HepG2 (cell line): ENCODE measurements around the gene AGFG1. TPM values are rescaled to one million over a fixed set of nuclear protein-coding genes. Genes with fewer than 3 reads are reported as not detected.
"Not testable (repeated sequence)": the region's sequence is repeated elsewhere in the genome, so short reads cannot be mapped to it uniquely, and the experiment has no call there.

Source experiments
- ATAC-seq: fragments of 200-7000 bp; cut with Tn5 transposase; 3 replicates; pipeline ENCODE4 v1.9.1; 2020; ENCODE audit warnings: mild to moderate bottlenecking, moderate library complexity
- BruUV-seq: library from RNA; stranded (reverse); fragments of 400-500 nt; replicated peaks from 2 replicates; lab custom pipeline; 2021; lab: Mats Ljungman, UMichigan
- CTCF ChIA-PET: fragments of 300-600 bp; formaldehyde crosslinking; extraction: SDS; loops from one replicate; lab custom pipeline; 2021; ENCODE audit warnings: low total read pairs, inconsistent platforms, low intra/inter-chr PET ratio; lab: Yijun Ruan, JAX
- POLR2A ChIA-PET: fragments of 350-600 bp; sonication (Branson Sonifier 250); formaldehyde crosslinking; loops from one replicate; lab custom pipeline; 2020; ENCODE audit warnings: antibody characterized with exemption, inconsistent platforms; lab: Yijun Ruan, JAX
- DNase-seq: peaks from one replicate; pipeline ENCODE4 v3.0.0-alpha.2; 2015; ENCODE audit warnings: low spot score
- FAIRE-seq: peaks from 3 replicates; lab custom pipeline; 2011; peaks lifted over from hg19 to GRCh38; lab: Jason Lieb, UNC
- H2AFZ ChIP-seq: one replicate; pipeline ENCODE4 v1.6.1; 2011; ENCODE audit warnings: low read length, inconsistent platforms
- H3K27ac ChIP-seq: fragments of 300-600 bp; 3 replicates; pipeline ENCODE4 v1.8.0; 2011; ENCODE audit warnings: mixed run types, mild to moderate bottlenecking, mixed read lengths, low read length, inconsistent platforms; ENCODE audit not compliant: insufficient read depth; ENCODE audit errors: extremely low read length
- H3K27me3 ChIP-seq, 2 experiments: fragments of 200-600 bp in 1 of 2; 2 replicates in 1 of 2; 3 replicates in 1 of 2; pipeline versions ENCODE4 v1.6.0 to v1.8.0; 2011; ENCODE audit warnings: low read length in 2 of 2, mild to moderate bottlenecking in 2 of 2, moderate library complexity in 2 of 2, inconsistent platforms in 1 of 2; ENCODE audit not compliant: insufficient read depth in 2 of 2, control insufficient read depth in 1 of 2
- H3K36me3 ChIP-seq, 2 experiments: fragments of 200-600 bp in 1 of 2; replicated peaks in 1 of 2; 2 replicates in 1 of 2; 3 replicates in 1 of 2; pipeline versions ENCODE4 v1.5.1 to v1.8.0; 2011; ENCODE audit warnings: low read length in 2 of 2, inconsistent platforms in 1 of 2; ENCODE audit not compliant: insufficient read depth in 2 of 2, control insufficient read depth in 1 of 2
- H3K4me1 ChIP-seq: 2 replicates; pipeline ENCODE4 v1.5.1; 2012; ENCODE audit warnings: low read length, inconsistent platforms; ENCODE audit not compliant: insufficient read depth
- H3K4me2 ChIP-seq: 2 replicates; pipeline ENCODE4 v1.6.0; 2011; ENCODE audit warnings: low read depth, low read length, inconsistent platforms
- H3K4me3 ChIP-seq, 3 experiments: fragments of 200-600 bp in 1 of 3; sonication (generic), shearing (Covaris generic) in 1 of 3; replicated peaks in 1 of 3; 2 replicates each; pipeline ENCODE4 v1.5.1; 2011 to 2016; ENCODE audit warnings: low read length in 3 of 3, inconsistent platforms in 2 of 3, low read depth in 2 of 3, mild to moderate bottlenecking in 2 of 3, control low read depth in 1 of 3, mixed read lengths in 1 of 3; ENCODE audit not compliant: insufficient read depth in 1 of 3
- H3K79me2 ChIP-seq: one replicate; pipeline ENCODE4 v1.6.1; 2011; ENCODE audit warnings: low read length, inconsistent platforms; ENCODE audit not compliant: insufficient read depth
- H3K9ac ChIP-seq: 2 replicates; pipeline ENCODE4 v1.6.0; 2011; ENCODE audit warnings: mild to moderate bottlenecking, low read depth, low read length, inconsistent platforms; ENCODE audit not compliant: insufficient read depth
- H3K9me3 ChIP-seq: 2 replicates; pipeline ENCODE4 v1.5.1; 2012; ENCODE audit warnings: mild to moderate bottlenecking, low read length
- H4K20me1 ChIP-seq: 2 replicates; pipeline ENCODE4 v1.6.0; 2011; ENCODE audit warnings: inconsistent platforms, mild to moderate bottlenecking, low read length, moderate library complexity; ENCODE audit not compliant: insufficient read depth
- CTCF ChIP-seq: sonication (generic); formaldehyde crosslinking; IDR thresholded peaks from 2 replicates; pipeline ENCODE4 v1.5.0; 2020; ENCODE audit warnings: mild to moderate bottlenecking, missing genetic modification reagents, moderate library complexity
- FOSL2 ChIP-seq: sonication (generic); formaldehyde crosslinking; IDR thresholded peaks from 2 replicates; pipeline ENCODE4 v1.4.0; 2020; ENCODE audit warnings: missing genetic modification reagents
- KDM4B ChIP-seq: sonication (generic); formaldehyde crosslinking; IDR thresholded peaks from 2 replicates; pipeline ENCODE4 v1.4.0; 2020; ENCODE audit warnings: missing genetic modification reagents
- WGBS: methylation state at CpG from one replicate; pipeline ENCODE4 v1.1.6; 2017; ENCODE audit warnings: low lambda C conversion rate; 5-methylcytosine and 5-hydroxymethylcytosine counted together
- in situ Hi-C: cut with HindIII; loops from 2 replicates; pipeline ENCODE4 v1.10.0; 2017; ENCODE audit warnings: low pct_unique_long_range_greater_than_20kb; ENCODE audit not compliant: extremely low pct_ligation_motif_present
- intact Hi-C: fragments of 100-400 bp; cut with micrococcal nuclease; formaldehyde crosslinking; loops from one replicate; pipeline ENCODE4 v1.10.0; 2022; ENCODE audit not compliant: unreplicated experiment
- polyA plus RNA-seq, 8 experiments: library from polyadenylated mRNA; depleted of rRNA in 3 of 8; stranded (reverse) in 7 of 8; unstranded in 1 of 8; fragments of >200 nt; fragmentation: Illumina TruSeq in 4 of 8; extraction: Trizol in 4 of 8; gene quantifications; 2 replicates each; pipeline versions ENCODE4 v1.2.1 to v1.2.3, GENCODE V29; 2011 to 2016; ENCODE audit warnings: low read depth in 4 of 8, missing spikeins in 1 of 8, mixed read lengths in 1 of 8; ENCODE audit not compliant: insufficient read depth in 1 of 8
- total RNA-seq, 5 experiments: library from RNA; depleted of rRNA; stranded (reverse); fragments of >200 nt; fragmentation: Illumina TruSeq; extraction: Trizol; gene quantifications; 2 replicates each; pipeline ENCODE4 v1.2.3, GENCODE V29; 2016; ENCODE audit warnings: low read depth in 1 of 5

AGFG1 gene
- total and polyA plus RNA-seq, 2 of the 13 experiments (the other 11 are each of a cell fraction or from before 2014, with no cell fraction given), result 145 to 168 TPM

GRCh38 chr2:227597998-227598397 is 126.0 kb downstream of the AGFG1 start:
- ATAC-seq, result no peak
- ChIA-PET CTCF (no interaction called here), POLR2A (no interaction called here)
- WGBS, result 8% methylated on average over 4 of the region's 4 CpGs
- intact Hi-C loops, result no loop called here
- H3K27ac ChIP-seq, result no peak overlapping the region
- TF ChIP-seq FOSL2 (CRISPR knock-in tag), result peak; percentile 72
- TF ChIP-seq KDM4B, result no peak
- TF ChIP-seq, all 625 proteins: peak for 1
- Histone ChIP-seq H3K9me3 (no peaks in the 10 kb centered on the region), H2AFZ (no peak overlapping the region), H3K4me3 (no peak overlapping the region), H3K36me3 (no peaks in the 10 kb centered on the region), H3K27me3 (peaks cover 0 to 5% of the 10 kb centered on the region in 2 experiments; a peak in 1 of 5 replicates), H4K20me1 (no peaks in the 10 kb centered on the region), H3K4me2 (peak overlapping the region; percentile 11; the same call in 1 of the 2 replicates), H3K79me2 (no peaks in the 10 kb centered on the region), H3K9ac (no peak overlapping the region), H3K4me1 (peaks cover 7% of the 10 kb centered on the region; the same call in 1 of the 2 replicates)
- FAIRE-seq, result no peak
- no TSS peak for BruUV-seq
- DNase-seq, result peak; percentile 18
- in situ Hi-C loops, result no loop called here

GRCh38 chr2:227598835-227599503 is 127.0 kb downstream of the AGFG1 start, which contains the start of gene SCYGR2:
SCYGR2 (plus strand) TSS chr2:227598893; CDS start chr2:227598893, 0 bp downstream.
- H4K20me1 ChIP-seq, H3K9me3 ChIP-seq, H3K27me3 ChIP-seq, H2AFZ ChIP-seq, H3K79me2 ChIP-seq, H3K4me3 ChIP-seq, CTCF ChIA-PET, H3K36me3 ChIP-seq, intact Hi-C loops, POLR2A ChIA-PET, FAIRE-seq, H3K4me1 ChIP-seq, H3K27ac ChIP-seq, in situ Hi-C loops, BruUV-seq, DNase-seq, H3K9ac ChIP-seq: not testable (repeated sequence)
- H3K4me2 ChIP-seq, result peak within 1 kb of the TSS; percentile 11; the same call in 1 of the 2 replicates
- TF ChIP-seq CTCF (CRISPR knock-in tag), result peak; percentile 32; the same call in 1 of the 2 replicates
- ATAC-seq, result peak; percentile 55
- WGBS, result 66% methylated on average over 9 of the region's 16 CpGs
